DMS53 treated with DMSO at 0.1 percent for 48 hours (cell line): ENCODE data around the gene TRIM22.
"Not testable (repeated sequence)": the region's sequence is repeated elsewhere in the genome, so short reads cannot be mapped to it uniquely, and the experiment has no call there.

Source experiments
- DNase-seq: peaks from one replicate; lab custom pipeline; 2025; ENCODE audit not compliant: unreplicated experiment; lab: John Stamatoyannopoulos, UW

TRIM22 gene

GRCh38 chr11:5689551-5689983 lies at the start of gene TRIM22:
Gene TRIM22 (plus strand): TSS chr11:5689790. CDS start chr11:5696233, 6,443 bp downstream.
- DNase-seq = no peak

- DNase-seq = no peak
These were observed 49.6 kb upstream of the TRIM22 start for GRCh38 chr11:5639953-5640352.

GRCh38 chr11:5643585-5643984 lies 46.0 kb upstream of the TRIM22 start:
- no peak for DNase-seq

GRCh38 chr11:5646139-5646538 lies 43.5 kb upstream of the TRIM22 start:
- DNase-seq = no peak

- no peak for DNase-seq
These were observed 34.1 kb upstream of the TRIM22 start for GRCh38 chr11:5655474-5655873.

- not testable (repeated sequence) for DNase-seq
These were observed 32.6 kb upstream of the TRIM22 start for GRCh38 chr11:5656956-5657355.

GRCh38 chr11:5658318-5658717 lies 31.3 kb upstream of the TRIM22 start:
- no peak for DNase-seq

GRCh38 chr11:5663511-5663910 lies 26.1 kb upstream of the TRIM22 start:
- DNase-seq = no peak

GRCh38 chr11:5665051-5665570 lies 24.5 kb upstream of the TRIM22 start:
- no peak for DNase-seq

- DNase-seq = no peak
These were observed 23.7 kb upstream of the TRIM22 start for GRCh38 chr11:5665746-5666401.

- DNase-seq = no peak
These were observed 23.2 kb upstream of the TRIM22 start for GRCh38 chr11:5666402-5666793.

- DNase-seq = no peak
These were observed 17.8 kb upstream of the TRIM22 start for GRCh38 chr11:5671831-5672230.

GRCh38 chr11:5674391-5674790 lies 15.2 kb upstream of the TRIM22 start:
- DNase-seq = no peak

- no peak for DNase-seq
These were observed 9.8 kb upstream of the TRIM22 start for GRCh38 chr11:5679811-5680210.

GRCh38 chr11:5682890-5683441 lies 6.6 kb upstream of the TRIM22 start:
- not testable (repeated sequence) for DNase-seq

GRCh38 chr11:5683620-5684019 lies 6.0 kb upstream of the TRIM22 start:
- not testable (repeated sequence) for DNase-seq

GRCh38 chr11:5684036-5684645 lies 5.4 kb upstream of the TRIM22 start:
- no peak for DNase-seq

GRCh38 chr11:5684646-5685362 lies 4.8 kb upstream of the TRIM22 start, which contains the start of gene TRIM5:
Gene TRIM5 (minus strand): TSS chr11:5685074. CDS start chr11:5680177, 4,897 bp downstream.
- peak; percentile 57 for DNase-seq

GRCh38 chr11:5686426-5686825 lies 3.2 kb upstream of the TRIM22 start:
- DNase-seq = no peak

- no peak for DNase-seq
These were observed 1.1 kb upstream of the TRIM22 start for GRCh38 chr11:5688482-5688881.

GRCh38 chr11:5690216-5690615 lies 626 bp downstream of the TRIM22 start:
- no peak for DNase-seq
